Stomach (tissue), 9 donors: ENCODE results near the gene MOK. TPM values are rescaled to one million over a fixed set of nuclear protein-coding genes. Genes with fewer than 3 reads are reported as not detected.
"Not testable (repeated sequence)": the region's sequence is repeated elsewhere in the genome, so short reads cannot be mapped to it uniquely, and the experiment has no call there.

Experiments used
- DNase-seq, 2 donors: peaks; one replicate each; pipeline versions ENCODE4 v3.0.0 to v3.0.0-alpha.2; 2013 to 2019
- H3K27ac ChIP-seq, 5 donors: fragments of 200-600 bp in 4 of 5; sonication (generic) in 4 of 5; one replicate each; pipeline ENCODE4 v1.5.1; 2013 to 2019; ENCODE audit warnings: mild to moderate bottlenecking in 1 of 5, moderate library complexity in 1 of 5
- H3K27me3 ChIP-seq, 3 donors: fragments of 200-600 bp; sonication (generic); one replicate each; pipeline ENCODE4 v1.5.1; 2017 to 2019; ENCODE audit warnings: mixed run types in 1 of 3
- H3K36me3 ChIP-seq, 4 donors: fragments of 200-600 bp; sonication (generic); 1 replicate in 3 of 4; 2 replicates in 1 of 4; pipeline ENCODE4 v1.5.1; 2016 to 2019
- H3K4me1 ChIP-seq, 4 donors: fragments of 200-600 bp; sonication (generic); one replicate each; pipeline ENCODE4 v1.5.1; 2016 to 2019
- H3K4me3 ChIP-seq, 4 donors: fragments of 200-600 bp; sonication (generic) in 3 of 4; one replicate each; pipeline ENCODE4 v1.5.1; 2016 to 2019; ENCODE audit warnings: mild to moderate bottlenecking in 1 of 4
- H3K9me3 ChIP-seq, 4 donors: fragments of 200-600 bp; sonication (generic); one replicate each; pipeline ENCODE4 v1.5.1; 2016 to 2019
- EP300 ChIP-seq: sonication (generic); formaldehyde crosslinking; IDR thresholded peaks from one replicate; pipeline ENCODE4 v1.6.1; 2017; ENCODE audit warnings: antibody characterized with exemption
- POLR2A ChIP-seq, 4 donors: fragments of 450-650 bp; IDR thresholded peaks; one replicate each; pipeline ENCODE4 v1.6.1; 2016; ENCODE audit warnings: antibody characterized with exemption in 4 of 4, control low read depth in 2 of 4, mild to moderate bottlenecking in 1 of 4, moderate library complexity in 1 of 4
- POLR2AphosphoS5 ChIP-seq, 3 donors: sonication (generic); formaldehyde crosslinking; IDR thresholded peaks; one replicate each; pipeline ENCODE4 v1.6.1; 2016; ENCODE audit warnings: antibody characterized with exemption in 3 of 3
- WGBS, 5 donors: extraction: QIAGEN DNeasy Blood & Tissue Kit in 3 of 5; methylation state at CpG; one replicate each; pipeline versions ENCODE4 v1.1.5 to v1.1.7; 2013 to 2018; 5-methylcytosine and 5-hydroxymethylcytosine counted together
- intact Hi-C: fragments of 100-400 bp; cut with DNase I; formaldehyde crosslinking; loops from one replicate; pipeline ENCODE4 v1.15.1; 2023; ENCODE audit warnings: low total_unique reads
- polyA plus RNA-seq, 3 donors: library from polyadenylated mRNA; stranded (reverse); fragments of 200-250 nt; gene quantifications; one replicate each; pipeline ENCODE4 v1.2.3, GENCODE V29; 2013
- total RNA-seq, 5 donors: library from RNA; depleted of rRNA; stranded (reverse); fragments of >200 nt; gene quantifications; one replicate each; pipeline versions ENCODE4 v1.1.0 to v1.2.3, GENCODE V29; 2014 to 2016
- TF ChIP-seq, protein P1 (sequence below), 7 experiments: fragments of 450-650 bp in 4 of 7; fragments of 200-600 bp in 3 of 7; sonication (generic) in 3 of 7; IDR thresholded peaks; one replicate each; pipeline ENCODE4 v1.5.1; 2016 to 2019; ENCODE audit warnings: antibody characterized with exemption in 7 of 7, control low read depth in 2 of 7, mild to moderate bottlenecking in 1 of 7
- donor health status: healthy with polysubstance abuse.
- donor health status: Bipolar disorder and iron deficiency.
- donor health status: healthy.

MOK gene
- total and polyA plus RNA-seq, 8 donors, result 4.2 to 46.9 (median 12.6) TPM

DNA sequence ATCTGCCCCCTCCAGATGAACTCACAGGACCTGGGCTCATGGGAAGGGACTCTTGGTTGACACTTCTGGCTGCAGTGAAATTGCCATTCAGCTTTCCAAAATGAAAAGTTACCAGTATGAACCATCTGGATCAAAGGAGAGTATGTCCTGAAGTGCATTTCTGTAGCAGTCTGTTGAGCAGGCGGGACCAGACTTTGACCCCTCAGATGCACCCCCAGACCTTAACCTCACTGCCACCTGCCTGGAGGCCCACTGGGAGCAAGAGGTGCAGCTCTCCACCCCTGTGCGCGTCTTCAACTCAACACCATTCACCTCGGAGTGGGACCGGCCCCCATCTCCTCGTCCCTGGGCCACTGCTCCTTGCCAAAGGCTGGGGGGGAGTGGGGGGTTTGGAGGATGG, 55.0 kb downstream of the MOK start:
- intact Hi-C loops, result no loop called here
- no peak for DNase-seq
- Histone ChIP-seq H3K27me3 (no peaks in the 10 kb centered on the region), H3K4me1 (peaks cover 0 to under 1% (median 0%) of the 10 kb centered on the region in 4 donors), H3K36me3 (peaks cover 0 to 26% (median 14%) of the 10 kb centered on the region in 4 donors), H3K9me3 (no peaks in the 10 kb centered on the region), H3K27ac (no peak overlapping the region), H3K4me3 (no peak overlapping the region)
- TF ChIP-seq POLR2A (IDR thresholded peaks at IDR 0.05) (no peak), POLR2AphosphoS5 (IDR thresholded peaks at IDR 0.05) (no peak)
- TF ChIP-seq, protein P1, sequence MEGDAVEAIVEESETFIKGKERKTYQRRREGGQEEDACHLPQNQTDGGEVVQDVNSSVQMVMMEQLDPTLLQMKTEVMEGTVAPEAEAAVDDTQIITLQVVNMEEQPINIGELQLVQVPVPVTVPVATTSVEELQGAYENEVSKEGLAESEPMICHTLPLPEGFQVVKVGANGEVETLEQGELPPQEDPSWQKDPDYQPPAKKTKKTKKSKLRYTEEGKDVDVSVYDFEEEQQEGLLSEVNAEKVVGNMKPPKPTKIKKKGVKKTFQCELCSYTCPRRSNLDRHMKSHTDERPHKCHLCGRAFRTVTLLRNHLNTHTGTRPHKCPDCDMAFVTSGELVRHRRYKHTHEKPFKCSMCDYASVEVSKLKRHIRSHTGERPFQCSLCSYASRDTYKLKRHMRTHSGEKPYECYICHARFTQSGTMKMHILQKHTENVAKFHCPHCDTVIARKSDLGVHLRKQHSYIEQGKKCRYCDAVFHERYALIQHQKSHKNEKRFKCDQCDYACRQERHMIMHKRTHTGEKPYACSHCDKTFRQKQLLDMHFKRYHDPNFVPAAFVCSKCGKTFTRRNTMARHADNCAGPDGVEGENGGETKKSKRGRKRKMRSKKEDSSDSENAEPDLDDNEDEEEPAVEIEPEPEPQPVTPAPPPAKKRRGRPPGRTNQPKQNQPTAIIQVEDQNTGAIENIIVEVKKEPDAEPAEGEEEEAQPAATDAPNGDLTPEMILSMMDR (IDR thresholded peaks at IDR 0.05), result no peak
- WGBS, 5 donors, result 89 to 100% (median 94%) methylated on average over 6 of the region's 6 CpGs

DNA sequence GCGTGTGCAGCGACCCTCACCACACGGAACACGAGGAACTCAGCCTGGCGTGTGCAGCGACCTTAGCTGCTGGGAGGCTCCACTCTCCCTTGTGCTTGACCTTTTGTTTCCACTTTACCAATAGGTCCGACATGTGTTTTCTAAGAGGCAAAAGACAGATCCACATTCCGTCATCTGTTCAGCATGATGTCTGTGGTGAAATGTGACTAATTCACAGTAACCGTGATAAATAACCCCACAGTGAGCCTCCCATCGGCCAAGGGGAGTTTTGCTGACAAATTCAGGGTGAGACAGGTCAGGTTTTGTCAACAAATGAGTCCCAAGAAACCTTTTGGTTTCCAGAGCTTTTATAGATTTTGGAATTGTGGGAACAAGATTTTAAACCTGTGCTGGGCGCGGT, 55.9 kb downstream of the MOK start:
- no peaks in the 10 kb centered on the region for H3K27me3 ChIP-seq
- no peak overlapping the region for H3K4me3 ChIP-seq
- intact Hi-C loops, result no loop called here
- TF ChIP-seq POLR2AphosphoS5 (IDR thresholded peaks at IDR 0.05) (no peak), EP300 (no peak), POLR2A (IDR thresholded peaks at IDR 0.05) (no peak)
- TF ChIP-seq, protein P1 (IDR thresholded peaks at IDR 0.05), result no peak
- H3K27ac ChIP-seq, result no peak overlapping the region
- DNase-seq, result no peak
- H3K4me1 ChIP-seq, result no peaks in the 10 kb centered on the region
- no peaks in the 10 kb centered on the region for H3K9me3 ChIP-seq
- H3K36me3 ChIP-seq, result peaks cover 0 to 26% (median 14%) of the 10 kb centered on the region in 4 donors
- 88 to 91% (median 91%) methylated on average over 12 of the region's 12 CpGs for WGBS, 5 donors

GRCh38 chr14:102248121-102248520, 56.8 kb downstream of the MOK start:
- WGBS, 5 donors, result 71 to 79% (median 77%) methylated on average over 8 of the region's 8 CpGs
- H3K27ac ChIP-seq, result no peak overlapping the region
- H3K9me3 ChIP-seq, result no peaks in the 10 kb centered on the region

GRCh38 chr14:102246071-102246470, 58.9 kb downstream of the MOK start:
- H3K27me3 ChIP-seq, result no peaks in the 10 kb centered on the region
- peaks cover 0 to 23% (median 14%) of the 10 kb centered on the region in 4 donors for H3K36me3 ChIP-seq
- no peak overlapping the region for H3K27ac ChIP-seq
- intact Hi-C loops, result no loop called here
- DNase-seq, result no peak
- H3K9me3 ChIP-seq, result no peaks in the 10 kb centered on the region
- no peak overlapping the region for H3K4me3 ChIP-seq
- WGBS, 5 donors, result 56 to 69% (median 60%) methylated on average over 9 of the region's 9 CpGs
- TF ChIP-seq POLR2AphosphoS5 (IDR thresholded peaks at IDR 0.05) (no peak), POLR2A (IDR thresholded peaks at IDR 0.05) (no peak), EP300 (no peak)
- TF ChIP-seq, protein P1 (IDR thresholded peaks at IDR 0.05), result no peak
- no peaks in the 10 kb centered on the region for H3K4me1 ChIP-seq

More at GRCh38 chr14:102248121-102248520, 56.8 kb downstream of the MOK start:
- Histone ChIP-seq H3K27me3 (no peaks in the 10 kb centered on the region), H3K4me1 (no peaks in the 10 kb centered on the region), H3K4me3 (no peak overlapping the region), H3K36me3 (peaks cover 0 to 26% (median 14%) of the 10 kb centered on the region in 4 donors)
- TF ChIP-seq, protein P1 (IDR thresholded peaks at IDR 0.05), result no peak
- no peak for TF ChIP-seq POLR2AphosphoS5 (IDR thresholded peaks at IDR 0.05)
- TF ChIP-seq POLR2A (IDR thresholded peaks at IDR 0.05), result no peak
- TF ChIP-seq EP300, result no peak
- DNase-seq, result no peak
- intact Hi-C loops, result no loop called here

GRCh38 chr14:102243795-102244194, 61.2 kb downstream of the MOK start:
- H3K4me3 ChIP-seq, H3K4me1 ChIP-seq, DNase-seq, H3K36me3 ChIP-seq, H3K27me3 ChIP-seq, H3K9me3 ChIP-seq, intact Hi-C loops, H3K27ac ChIP-seq: not testable (repeated sequence)
- WGBS, 5 donors, result 93 to 100% (median 94%) methylated on average over 4 of the region's 4 CpGs
